Osteoblast (primary cell): ENCODE measurements around the gene ADD2. TPM values are rescaled to one million over a fixed set of nuclear protein-coding genes. Genes with fewer than 3 reads are reported as not detected.

Experiments
- DNase-seq: peaks from one replicate; pipeline ENCODE4 v3.0.0; 2011; ENCODE audit warnings: low spot score, mixed read lengths; ENCODE audit not compliant: insufficient read length; ENCODE audit errors: missing footprints
- H2AFZ ChIP-seq: 2 replicates; pipeline ENCODE4 v1.6.0; 2011; ENCODE audit warnings: mild to moderate bottlenecking, low read length
- H3K27ac ChIP-seq: 2 replicates; pipeline ENCODE4 v1.5.1; 2011; ENCODE audit warnings: mild to moderate bottlenecking, low read depth, low read length, moderate library complexity
- H3K27me3 ChIP-seq: 2 replicates; pipeline ENCODE4 v1.6.0; 2012; ENCODE audit warnings: mild to moderate bottlenecking, control low read depth, inconsistent platforms, low read length, moderate library complexity; ENCODE audit not compliant: insufficient read depth
- H3K36me3 ChIP-seq: 2 replicates; pipeline ENCODE4 v1.5.1; 2011; ENCODE audit warnings: mild to moderate bottlenecking, low read length, control low read depth, moderate library complexity; ENCODE audit not compliant: insufficient read depth
- H3K4me1 ChIP-seq: 2 replicates; pipeline ENCODE4 v1.5.1; 2011; ENCODE audit warnings: mild to moderate bottlenecking, low read length, control low read depth, moderate library complexity; ENCODE audit not compliant: insufficient read depth
- H3K4me2 ChIP-seq: 2 replicates; pipeline ENCODE4 v1.6.0; 2011; ENCODE audit warnings: mild to moderate bottlenecking, low read length; ENCODE audit not compliant: insufficient read depth
- H3K4me3 ChIP-seq: fragments of 200-600 bp; sonication (generic); 3 replicates; pipeline ENCODE4 v1.5.1; 2012; ENCODE audit warnings: mild to moderate bottlenecking, low read length, inconsistent platforms; ENCODE audit not compliant: insufficient read depth
- H3K79me2 ChIP-seq: 2 replicates; pipeline ENCODE4 v1.6.0; 2012; ENCODE audit warnings: mild to moderate bottlenecking, low read length, control low read depth, inconsistent platforms; ENCODE audit not compliant: insufficient read depth
- H3K9me3 ChIP-seq: 2 replicates; pipeline ENCODE4 v1.5.1; 2011; ENCODE audit warnings: low read depth, low read length, control low read depth
- H4K20me1 ChIP-seq: 2 replicates; pipeline ENCODE4 v1.6.0; 2012; ENCODE audit warnings: mild to moderate bottlenecking, low read length, control low read depth; ENCODE audit not compliant: insufficient read depth
- total RNA-seq: library from RNA; depleted of rRNA; stranded (reverse); fragments of >200 nt; gene quantifications from 2 replicates; pipeline ENCODE4 v1.2.3, GENCODE V29; 2012
- TF ChIP-seq, protein P1 (sequence below): IDR thresholded peaks from 2 replicates; pipeline ENCODE4 v1.5.1; 2011; ENCODE audit warnings: mild to moderate bottlenecking, low read depth, low read length, moderate library complexity; ENCODE audit errors: extremely low read depth

ADD2 gene
- total RNA-seq, 1 donor = not detected

DNA sequence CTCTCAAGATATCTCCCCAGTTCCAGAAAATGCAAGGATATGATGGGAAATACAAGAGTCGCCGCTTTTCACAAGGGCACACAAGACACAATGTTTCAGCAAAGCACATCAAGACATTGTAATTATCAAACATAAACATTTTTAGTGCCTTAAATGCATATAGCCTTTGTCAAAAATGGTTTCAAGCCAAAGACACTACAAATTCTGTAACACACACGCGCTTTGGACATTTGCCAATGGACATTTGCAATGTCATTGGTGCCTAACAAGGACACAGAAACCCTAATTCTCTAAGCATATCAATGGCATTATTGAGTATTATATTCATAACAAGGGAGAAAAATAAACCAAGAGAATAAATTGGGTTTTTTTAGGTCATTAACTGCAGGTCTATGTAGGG lies 16.1 kb downstream of the ADD2 start:
- Histone ChIP-seq H3K27ac (no peak overlapping the region), H3K9me3 (no peaks in the 10 kb centered on the region), H2AFZ (no peak overlapping the region), H3K4me3 (no peak overlapping the region), H4K20me1 (no peaks in the 10 kb centered on the region), H3K4me1 (no peaks in the 10 kb centered on the region), H3K79me2 (no peaks in the 10 kb centered on the region), H3K36me3 (no peaks in the 10 kb centered on the region), H3K4me2 (no peak overlapping the region), H3K27me3 (peaks cover 9% of the 10 kb centered on the region)
- no peak for DNase-seq
- TF ChIP-seq, protein P1, sequence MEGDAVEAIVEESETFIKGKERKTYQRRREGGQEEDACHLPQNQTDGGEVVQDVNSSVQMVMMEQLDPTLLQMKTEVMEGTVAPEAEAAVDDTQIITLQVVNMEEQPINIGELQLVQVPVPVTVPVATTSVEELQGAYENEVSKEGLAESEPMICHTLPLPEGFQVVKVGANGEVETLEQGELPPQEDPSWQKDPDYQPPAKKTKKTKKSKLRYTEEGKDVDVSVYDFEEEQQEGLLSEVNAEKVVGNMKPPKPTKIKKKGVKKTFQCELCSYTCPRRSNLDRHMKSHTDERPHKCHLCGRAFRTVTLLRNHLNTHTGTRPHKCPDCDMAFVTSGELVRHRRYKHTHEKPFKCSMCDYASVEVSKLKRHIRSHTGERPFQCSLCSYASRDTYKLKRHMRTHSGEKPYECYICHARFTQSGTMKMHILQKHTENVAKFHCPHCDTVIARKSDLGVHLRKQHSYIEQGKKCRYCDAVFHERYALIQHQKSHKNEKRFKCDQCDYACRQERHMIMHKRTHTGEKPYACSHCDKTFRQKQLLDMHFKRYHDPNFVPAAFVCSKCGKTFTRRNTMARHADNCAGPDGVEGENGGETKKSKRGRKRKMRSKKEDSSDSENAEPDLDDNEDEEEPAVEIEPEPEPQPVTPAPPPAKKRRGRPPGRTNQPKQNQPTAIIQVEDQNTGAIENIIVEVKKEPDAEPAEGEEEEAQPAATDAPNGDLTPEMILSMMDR = no peak

DNA sequence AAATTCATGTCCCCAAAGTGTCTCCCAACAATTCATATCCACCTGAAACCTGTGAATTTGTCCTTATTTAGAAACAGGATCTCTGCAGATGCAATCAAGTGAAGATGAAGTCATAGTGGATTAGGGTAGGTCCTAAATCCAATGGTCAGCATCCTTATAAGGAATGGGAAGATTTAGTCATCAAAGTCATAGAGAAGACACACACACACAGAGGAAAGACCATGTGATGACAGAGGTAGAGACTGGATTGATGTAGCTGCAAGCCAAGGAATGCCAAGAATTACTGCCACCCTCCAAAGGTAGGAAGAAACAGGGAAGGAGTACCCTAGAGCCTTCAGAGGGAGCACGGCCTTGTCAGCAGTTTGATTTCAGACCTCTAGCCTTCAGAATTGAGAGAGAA lies 17.7 kb downstream of the ADD2 start:
- Histone ChIP-seq H4K20me1 (no peaks in the 10 kb centered on the region), H3K27me3 (peaks cover 6% of the 10 kb centered on the region)
- TF ChIP-seq, protein P1 = no peak

DNA sequence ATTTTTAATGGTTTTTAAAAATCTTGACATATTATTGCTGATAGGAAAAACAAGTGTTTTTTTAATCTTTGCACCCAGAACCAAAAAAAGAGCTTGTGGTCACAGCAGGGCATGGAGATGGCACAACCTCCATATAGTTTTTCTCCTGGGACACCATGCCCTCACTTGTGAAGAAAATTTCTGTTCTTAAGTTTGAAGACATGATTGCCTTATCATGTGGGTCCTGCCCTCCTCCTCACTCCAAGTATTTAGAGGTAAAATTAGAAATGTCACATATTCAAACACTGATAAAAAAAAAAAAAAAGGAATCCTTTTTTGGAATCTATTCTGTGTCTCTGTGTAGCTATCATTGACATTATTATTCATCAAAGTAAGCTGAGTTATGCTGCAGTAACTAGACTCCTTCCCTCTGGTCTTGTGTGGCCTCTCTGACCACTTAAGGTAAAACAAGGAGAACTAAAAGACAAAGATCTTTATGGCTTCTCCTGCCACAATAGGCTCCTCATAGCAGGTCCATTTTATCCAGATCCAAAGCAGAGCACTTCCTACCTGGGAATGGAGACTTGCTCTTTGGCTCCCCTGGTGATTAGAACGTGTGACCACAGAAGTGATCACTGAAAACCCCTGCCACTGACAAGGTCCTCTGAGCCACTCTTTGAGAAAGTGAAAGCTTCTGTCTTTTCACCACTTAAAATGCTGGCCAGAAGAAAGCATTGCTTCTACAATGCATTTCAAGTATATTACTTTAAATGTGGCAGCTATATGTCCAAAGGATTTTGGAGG lies 19.8 kb downstream of the ADD2 start:
- no peak for DNase-seq
- TF ChIP-seq, protein P1 = no peak
- peaks cover 6% of the 10 kb centered on the region for H3K27me3 ChIP-seq
- H3K4me3 ChIP-seq = no peak overlapping the region
- no peaks in the 10 kb centered on the region for H3K4me1 ChIP-seq
- no peak overlapping the region for H3K27ac ChIP-seq
- H3K79me2 ChIP-seq = no peaks in the 10 kb centered on the region
- no peak overlapping the region for H3K4me2 ChIP-seq
- no peaks in the 10 kb centered on the region for H4K20me1 ChIP-seq
- H2AFZ ChIP-seq = no peak overlapping the region
- H3K9me3 ChIP-seq = no peaks in the 10 kb centered on the region
- no peaks in the 10 kb centered on the region for H3K36me3 ChIP-seq

More for the DNA sequence above, 17.7 kb downstream of the ADD2 start:
- Histone ChIP-seq H3K36me3 (no peaks in the 10 kb centered on the region), H3K4me1 (no peaks in the 10 kb centered on the region), H3K9me3 (no peaks in the 10 kb centered on the region), H3K79me2 (no peaks in the 10 kb centered on the region), H2AFZ (no peak overlapping the region), H3K4me2 (no peak overlapping the region), H3K4me3 (no peak overlapping the region), H3K27ac (no peak overlapping the region)
- no peak for DNase-seq

DNA sequence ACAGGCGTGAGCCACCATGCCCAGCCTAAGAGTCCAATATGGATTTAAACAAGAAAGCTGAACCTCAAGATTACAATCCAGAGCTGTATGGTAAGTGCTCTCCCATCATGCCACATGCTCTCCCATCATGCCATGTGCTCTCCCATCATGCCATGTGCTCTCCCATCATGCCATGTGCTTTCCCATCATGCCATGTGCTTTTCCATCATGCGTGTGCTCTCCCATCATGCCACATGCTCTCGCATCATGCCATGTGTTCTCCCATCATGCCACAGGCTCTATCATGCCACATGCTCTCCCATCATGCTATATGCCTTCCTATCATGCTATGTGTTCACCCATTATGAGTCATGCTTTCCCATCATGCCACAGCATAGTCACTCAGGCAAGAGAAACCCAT lies 20.7 kb downstream of the ADD2 start:
- H3K27ac ChIP-seq = no peak overlapping the region
- no peaks in the 10 kb centered on the region for H3K4me1 ChIP-seq

More for the DNA sequence above, 20.7 kb downstream of the ADD2 start:
- H4K20me1 ChIP-seq = no peaks in the 10 kb centered on the region
- no peaks in the 10 kb centered on the region for H3K9me3 ChIP-seq
- no peak for DNase-seq
- no peaks in the 10 kb centered on the region for H3K36me3 ChIP-seq
- no peaks in the 10 kb centered on the region for H3K79me2 ChIP-seq
- H2AFZ ChIP-seq = no peak overlapping the region
- H3K27me3 ChIP-seq = peaks cover 6% of the 10 kb centered on the region
- H3K4me3 ChIP-seq = no peak overlapping the region
- TF ChIP-seq, protein P1 = no peak
- H3K4me2 ChIP-seq = no peak overlapping the region
